PFSK-1 (cell line): Measurements from ENCODE around the gene VTCN1.

Experiments
- POLR2AphosphoS5 ChIP-seq: IDR thresholded peaks from 2 replicates; pipeline ENCODE4 v1.6.1; 2012; ENCODE audit warnings: low read depth, mild to moderate bottlenecking, control low read depth, low read length, moderate library complexity
- REST ChIP-seq, 2 experiments: IDR thresholded peaks; 2 replicates each; pipeline versions ENCODE4 v1.6.1 to v1.8.0; 2011 to 2012; ENCODE audit warnings: low read depth in 2 of 2, low read length in 2 of 2, control low read depth in 1 of 2, inconsistent platforms in 1 of 2, mild to moderate bottlenecking in 1 of 2, moderate library complexity in 1 of 2; ENCODE audit not compliant: insufficient read depth in 1 of 2
- TAF1 ChIP-seq: IDR thresholded peaks from 2 replicates; pipeline ENCODE4 v1.6.1; 2012; ENCODE audit warnings: low read length, control low read depth, borderline replicate concordance; ENCODE audit not compliant: insufficient read depth

DNA sequence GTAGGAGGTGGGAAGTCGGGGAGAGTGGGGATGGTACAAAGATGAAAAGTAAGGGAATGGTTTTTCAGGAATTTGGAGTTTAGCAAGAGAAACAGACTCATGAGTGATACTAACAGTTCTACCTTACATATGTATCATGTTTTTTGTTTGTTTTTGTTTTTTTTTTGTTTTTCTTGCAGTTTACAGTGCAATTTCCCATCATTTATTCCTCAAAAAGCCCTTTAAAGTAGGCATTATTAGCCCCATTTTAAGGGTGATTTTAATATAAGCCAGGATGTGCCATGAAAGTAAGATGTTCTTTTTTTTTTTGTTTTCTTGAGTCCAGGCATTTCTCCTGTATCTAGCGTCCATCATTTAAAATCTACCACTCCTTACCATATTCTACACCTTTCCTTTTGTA, 75.4 kb downstream of the VTCN1 start:
- TF ChIP-seq POLR2AphosphoS5 (no peak), REST (IDR thresholded peaks at IDR 0.05; ENCODE audit: insufficient read depth in 1 of 2, low read depth in 2 of 2, low read length in 2 of 2) (no peak), TAF1 (no peak)
